ENCODE results near the gene CYP24A1. TPM values are rescaled to one million over a fixed set of nuclear protein-coding genes. Genes with fewer than 3 reads are reported as not detected.
A peak's percentile ranks its signal among the peaks of the same experiment; 100 is the strongest.

Gene CYP24A1
- polyA plus RNA-seq, 1 donor from 2014 or later = not detected

- Mint-ChIP-seq H3K4me1 (peaks cover 21 to 29% (median 22%) of the 10 kb centered on the region in 3 donors), H3K36me3 (no peaks in the 10 kb centered on the region), H3K27ac (peak overlapping the region; percentile 5 to 91 (median 29)), H3K4me3 (peak overlapping the region; percentile 81 to 91 (median 88)), H3K27me3 (no peaks in the 10 kb centered on the region), H3K9me3 (no peaks in the 10 kb centered on the region)
Measured at GRCh38 chr20:54208548-54209176, 34.9 kb upstream of the CYP24A1 start.

GRCh38 chr20:54207743-54208547 is 34.2 kb upstream of the CYP24A1 start, which contains the start of gene PFDN4:
Gene PFDN4 (plus strand): TSS chr20:54208087. CDS start chr20:54208101, 14 bp downstream.
- Mint-ChIP-seq H3K27ac (peak within 1 kb of the TSS; percentile 87 to 100 (median 100)), H3K4me3 (peak within 1 kb of the TSS; percentile 88 to 100 (median 98)), H3K4me1 (peaks cover 20 to 28% (median 22%) of the 10 kb centered on the region in 3 donors), H3K27me3 (no peaks in the 10 kb centered on the region), H3K9me3 (no peaks in the 10 kb centered on the region), H3K36me3 (no peaks in the 10 kb centered on the region)

GRCh38 chr20:54207053-54207742 is 33.4 kb upstream of the CYP24A1 start:
- Mint-ChIP-seq H3K4me1 (peaks cover 17 to 22% (median 22%) of the 10 kb centered on the region in 3 donors), H3K4me3 (peak overlapping the region; percentile 88 to 100 (median 98)), H3K36me3 (no peaks in the 10 kb centered on the region), H3K9me3 (no peaks in the 10 kb centered on the region), H3K27me3 (no peaks in the 10 kb centered on the region), H3K27ac (peak overlapping the region; percentile 87 to 100 (median 100))

- Mint-ChIP-seq H3K27ac (no peak overlapping the region), H3K36me3 (no peaks in the 10 kb centered on the region), H3K9me3 (no peaks in the 10 kb centered on the region), H3K4me1 (peaks cover 17 to 20% (median 18%) of the 10 kb centered on the region in 3 donors), H3K4me3 (peak overlapping the region in 1 of 4 donors; percentile 22), H3K27me3 (no peaks in the 10 kb centered on the region)
Measured at GRCh38 chr20:54205450-54205849, 31.7 kb upstream of the CYP24A1 start.

DNA sequence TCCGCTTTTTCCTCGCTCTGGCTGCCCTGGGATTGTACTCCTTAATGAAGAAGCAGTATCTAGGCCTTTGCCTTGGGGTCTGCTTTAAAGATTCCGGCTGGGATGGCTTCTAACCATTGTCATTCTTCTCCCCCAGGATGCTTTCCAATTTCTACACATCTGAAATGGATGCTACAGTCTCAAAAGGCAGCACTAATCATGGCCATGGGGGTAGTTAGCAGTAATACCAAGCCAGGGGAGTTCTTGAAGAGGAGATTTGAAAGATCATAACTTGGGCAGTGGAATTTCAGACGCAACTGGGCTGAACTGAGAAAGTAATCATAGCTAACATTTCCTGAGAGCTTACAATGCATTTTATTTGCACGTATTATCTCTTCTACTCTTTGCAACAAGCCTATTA is 30.7 kb upstream of the CYP24A1 start:
- no peaks in the 10 kb centered on the region for H3K9me3 Mint-ChIP-seq
- H3K36me3 Mint-ChIP-seq = no peaks in the 10 kb centered on the region
- H3K4me1 Mint-ChIP-seq = peaks cover 9 to 11% (median 10%) of the 10 kb centered on the region in 3 donors

GRCh38 chr20:54204063-54204462 is 30.3 kb upstream of the CYP24A1 start:
- no peak overlapping the region for H3K4me3 Mint-ChIP-seq
- no peaks in the 10 kb centered on the region for H3K27me3 Mint-ChIP-seq
- H3K36me3 Mint-ChIP-seq = no peaks in the 10 kb centered on the region
- no peaks in the 10 kb centered on the region for H3K9me3 Mint-ChIP-seq
- H3K4me1 Mint-ChIP-seq = peaks cover 5 to 10% (median 5%) of the 10 kb centered on the region in 3 donors
- H3K27ac Mint-ChIP-seq = peak overlapping the region in 1 of 3 donors; percentile 72

More for the DNA sequence above, 30.7 kb upstream of the CYP24A1 start:
- H3K27me3 Mint-ChIP-seq = no peaks in the 10 kb centered on the region
- H3K4me3 Mint-ChIP-seq = peak overlapping the region in 1 of 4 donors; percentile 54
- H3K27ac Mint-ChIP-seq = peak overlapping the region in 1 of 3 donors; percentile 72

GRCh38 chr20:54203281-54203680 is 29.5 kb upstream of the CYP24A1 start:
- H3K9me3 Mint-ChIP-seq = no peaks in the 10 kb centered on the region
- H3K36me3 Mint-ChIP-seq = no peaks in the 10 kb centered on the region
- H3K4me1 Mint-ChIP-seq = peaks cover 0 to 5% (median 0%) of the 10 kb centered on the region in 3 donors
- H3K27ac Mint-ChIP-seq = no peak overlapping the region
- H3K4me3 Mint-ChIP-seq = no peak overlapping the region
- H3K27me3 Mint-ChIP-seq = no peaks in the 10 kb centered on the region

DNA sequence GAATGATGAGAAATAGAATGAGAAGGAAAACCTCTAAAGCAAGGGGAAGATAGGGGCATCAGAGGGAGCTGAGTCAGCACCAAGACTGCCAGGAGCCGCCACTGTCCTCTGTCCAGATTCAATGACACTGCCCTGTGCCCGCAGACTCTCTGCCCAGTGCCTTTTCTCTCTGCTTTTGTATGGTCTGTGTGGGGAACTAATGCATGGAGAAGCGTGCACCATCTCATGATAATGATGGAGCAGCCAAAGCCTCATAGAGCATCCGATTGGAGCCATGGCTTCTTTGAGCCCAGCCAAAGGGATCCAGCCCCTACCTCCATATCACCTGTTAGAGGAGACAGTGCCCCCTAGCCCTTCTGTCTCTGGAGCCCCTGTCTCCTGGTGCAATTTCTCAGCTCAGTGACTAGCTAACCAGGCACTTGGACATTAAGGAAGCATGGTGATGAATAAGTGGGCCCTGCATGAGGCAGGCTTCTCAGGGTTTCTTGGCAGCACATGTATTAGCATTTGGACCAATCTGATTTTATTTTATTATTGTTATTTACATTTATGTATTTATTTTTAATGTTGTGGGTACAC is 27.6 kb upstream of the CYP24A1 start:
- H3K4me3 Mint-ChIP-seq = no peak overlapping the region
- no peaks in the 10 kb centered on the region for H3K9me3 Mint-ChIP-seq
- H3K27me3 Mint-ChIP-seq = no peaks in the 10 kb centered on the region
- H3K4me1 Mint-ChIP-seq = peaks cover 0 to 5% (median 0%) of the 10 kb centered on the region in 3 donors
- H3K27ac Mint-ChIP-seq = no peak overlapping the region
- H3K36me3 Mint-ChIP-seq = no peaks in the 10 kb centered on the region

GRCh38 chr20:54200487-54201267 is 26.9 kb upstream of the CYP24A1 start:
- Mint-ChIP-seq H3K27ac (no peak overlapping the region), H3K4me3 (no peak overlapping the region), H3K9me3 (no peaks in the 10 kb centered on the region), H3K27me3 (no peaks in the 10 kb centered on the region), H3K36me3 (no peaks in the 10 kb centered on the region), H3K4me1 (peaks cover 5 to 11% (median 5%) of the 10 kb centered on the region in 3 donors)

DNA sequence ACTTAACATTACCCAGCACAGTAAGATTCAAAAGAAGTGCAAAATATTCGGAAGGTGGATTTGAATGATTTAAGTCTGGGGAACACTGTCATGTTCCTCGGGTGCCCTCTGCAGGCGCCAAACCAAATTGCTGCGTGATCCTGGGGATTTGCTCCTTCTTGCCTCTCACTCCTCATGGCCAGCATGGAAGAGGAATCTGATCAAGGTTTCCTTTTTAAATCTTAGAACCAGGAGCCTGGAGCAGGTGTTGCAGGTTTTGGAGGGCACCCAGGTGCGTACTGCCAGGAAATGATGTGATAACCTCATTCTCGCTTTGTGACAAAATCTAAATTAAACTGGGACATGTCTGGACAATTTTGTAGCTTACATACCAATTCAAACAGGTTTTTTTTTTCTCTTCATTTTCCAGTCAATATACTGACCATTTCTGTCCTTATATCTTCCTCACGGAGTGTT is 26.0 kb upstream of the CYP24A1 start:
- Mint-ChIP-seq H3K36me3 (no peaks in the 10 kb centered on the region), H3K27me3 (no peaks in the 10 kb centered on the region), H3K4me3 (no peak overlapping the region), H3K27ac (no peak overlapping the region), H3K9me3 (no peaks in the 10 kb centered on the region), H3K4me1 (peaks cover 6 to 12% (median 10%) of the 10 kb centered on the region in 3 donors)

DNA sequence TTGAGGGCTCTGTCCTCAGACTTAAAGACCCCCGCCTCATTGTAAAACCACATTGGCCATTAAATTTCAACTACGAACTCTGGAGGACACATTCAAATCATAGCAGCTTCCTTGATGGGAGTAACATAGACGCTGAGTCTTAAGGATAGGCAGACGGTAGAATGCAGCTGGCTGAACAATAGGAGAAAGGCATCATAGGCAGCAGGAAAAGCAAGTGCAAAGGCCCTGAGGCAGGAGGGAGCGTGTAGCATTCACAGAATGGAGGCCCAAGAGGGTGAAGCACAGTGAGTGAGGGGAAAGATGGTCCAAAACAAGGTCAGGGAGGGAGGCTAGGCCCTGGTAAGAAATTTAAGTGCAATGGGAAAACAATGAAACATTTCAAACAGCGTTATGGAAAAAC is 25.5 kb upstream of the CYP24A1 start:
- H3K36me3 Mint-ChIP-seq = no peaks in the 10 kb centered on the region
- H3K4me3 Mint-ChIP-seq = no peak overlapping the region
- H3K27ac Mint-ChIP-seq = no peak overlapping the region
- no peaks in the 10 kb centered on the region for H3K27me3 Mint-ChIP-seq
- peaks cover 6 to 12% (median 10%) of the 10 kb centered on the region in 3 donors for H3K4me1 Mint-ChIP-seq
- H3K9me3 Mint-ChIP-seq = no peaks in the 10 kb centered on the region

GRCh38 chr20:54197621-54198604 is 24.1 kb upstream of the CYP24A1 start:
- no peak overlapping the region for H3K27ac Mint-ChIP-seq
- H3K4me3 Mint-ChIP-seq = no peak overlapping the region
- H3K36me3 Mint-ChIP-seq = no peaks in the 10 kb centered on the region
- no peaks in the 10 kb centered on the region for H3K9me3 Mint-ChIP-seq
- no peaks in the 10 kb centered on the region for H3K27me3 Mint-ChIP-seq
- H3K4me1 Mint-ChIP-seq = peaks cover 6 to 12% (median 10%) of the 10 kb centered on the region in 3 donors

All from IgD-negative memory B cell (primary cell).